HUES48 (cell line): ENCODE data around the gene ELOVL7.
"Not testable (repeated sequence)": the region's sequence is repeated elsewhere in the genome, so short reads cannot be mapped to it uniquely, and the experiment has no call there.

ENCODE experiments used
- H3K27ac ChIP-seq: one replicate; pipeline ENCODE4 v1.7.0; 2013; ENCODE audit warnings: low read depth, low read length, inconsistent platforms
- H3K27me3 ChIP-seq: 2 replicates; pipeline ENCODE4 v1.6.1; 2013; ENCODE audit warnings: mild to moderate bottlenecking, low read length; ENCODE audit not compliant: control insufficient read depth, insufficient read depth
- H3K36me3 ChIP-seq: 2 replicates; pipeline ENCODE4 v1.6.1; 2013; ENCODE audit warnings: low read length; ENCODE audit not compliant: control insufficient read depth, insufficient read depth
- H3K4me1 ChIP-seq: 2 replicates; pipeline ENCODE4 v1.6.1; 2013; ENCODE audit warnings: mild to moderate bottlenecking, low read length; ENCODE audit not compliant: control insufficient read depth, insufficient read depth
- H3K4me3 ChIP-seq: 2 replicates; pipeline ENCODE4 v1.5.1; 2013; ENCODE audit warnings: mild to moderate bottlenecking, low read depth, low read length
- H3K9ac ChIP-seq: 2 replicates; pipeline ENCODE4 v1.6.1; 2013; ENCODE audit warnings: mild to moderate bottlenecking, low read depth, low read length, moderate library complexity
- H3K9me3 ChIP-seq: 2 replicates; pipeline ENCODE4 v1.6.1; 2013; ENCODE audit warnings: low read length; ENCODE audit not compliant: control insufficient read depth, insufficient read depth

Gene ELOVL7

GRCh38 chr5:60711892-60712291, 132.2 kb downstream of the ELOVL7 start:
- not testable (repeated sequence) for H3K9me3 ChIP-seq, H3K27me3 ChIP-seq, H3K9ac ChIP-seq, H3K27ac ChIP-seq, H3K36me3 ChIP-seq, H3K4me3 ChIP-seq, H3K4me1 ChIP-seq

DNA sequence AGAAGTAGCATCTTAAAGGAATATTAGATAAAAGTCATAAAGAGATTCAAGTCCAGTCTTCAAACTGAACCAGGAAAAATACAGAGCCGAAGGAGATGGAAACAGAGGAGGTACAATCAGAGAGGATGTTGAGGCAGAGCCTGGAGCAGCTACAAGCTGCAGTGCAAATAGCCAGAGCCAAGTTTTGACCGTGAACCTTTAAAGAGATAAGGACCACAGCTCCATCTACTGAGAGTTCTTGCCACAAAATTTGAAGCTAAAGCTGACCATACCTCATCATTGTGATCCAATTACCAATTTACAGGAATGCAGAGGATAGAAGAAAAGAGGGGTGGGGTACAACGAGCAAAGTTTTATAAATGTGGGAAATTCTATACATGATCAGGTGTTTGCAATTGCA, 133.7 kb downstream of the ELOVL7 start:
- no peaks in the 10 kb centered on the region for H3K4me1 ChIP-seq
- H3K9ac ChIP-seq = no peak overlapping the region
- H3K9me3 ChIP-seq = no peaks in the 10 kb centered on the region
- H3K36me3 ChIP-seq = no peaks in the 10 kb centered on the region
- no peak overlapping the region for H3K27ac ChIP-seq
- no peak overlapping the region for H3K4me3 ChIP-seq
- no peaks in the 10 kb centered on the region for H3K27me3 ChIP-seq

- Histone ChIP-seq H3K36me3 (no peaks in the 10 kb centered on the region), H3K4me1 (0 out of 2 replicates have a peak, but pooled peaks cover 4% of the 10 kb centered on the region), H3K27me3 (no peaks in the 10 kb centered on the region), H3K9me3 (no peaks in the 10 kb centered on the region), H3K9ac (no peak overlapping the region), H3K27ac (no peak overlapping the region), H3K4me3 (no peak overlapping the region)
Measured at GRCh38 chr5:60705144-60705543, 138.9 kb downstream of the ELOVL7 start.

DNA sequence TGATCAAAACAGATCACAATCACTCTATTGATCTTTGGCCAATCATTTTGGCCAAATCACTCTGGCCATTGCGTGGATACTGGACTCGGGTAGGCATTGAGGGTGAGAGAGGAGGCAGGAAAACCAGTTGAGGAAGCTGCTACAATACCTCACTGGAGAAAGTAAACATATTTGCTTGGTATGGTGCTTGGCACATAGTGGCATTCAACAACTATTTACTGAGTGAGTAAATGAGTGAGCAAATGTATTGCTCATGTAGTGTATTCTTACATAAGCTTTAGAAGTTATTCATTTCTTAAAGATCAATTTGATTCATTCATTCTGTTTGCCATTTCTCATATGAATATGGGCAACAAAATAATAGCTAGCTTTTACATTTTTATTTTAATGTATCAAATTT, 140.1 kb downstream of the ELOVL7 start:
- Histone ChIP-seq H3K9ac (no peak overlapping the region), H3K4me1 (0 out of 2 replicates have a peak, but pooled peaks cover 4% of the 10 kb centered on the region), H3K27me3 (no peaks in the 10 kb centered on the region), H3K36me3 (no peaks in the 10 kb centered on the region), H3K27ac (no peak overlapping the region), H3K4me3 (no peak overlapping the region), H3K9me3 (no peaks in the 10 kb centered on the region)
